GM23338 (cell line): ENCODE measurements around the gene ABCB8. TPM values are rescaled to one million over a fixed set of nuclear protein-coding genes. Genes with fewer than 3 reads are reported as not detected.

ENCODE experiments used
- ATAC-seq: fragments of 200-7000 bp; cut with Tn5 transposase; 3 replicates; pipeline ENCODE4 v1.9.1; 2020
- DNase-seq: peaks from one replicate; pipeline ENCODE4 v3.0.0-alpha.2; 2015; ENCODE audit warnings: low spot score
- H2AFZ ChIP-seq: fragments of 200-600 bp; sonication (generic); 2 replicates; pipeline ENCODE4 v1.8.0; 2016; ENCODE audit warnings: antibody characterized with exemption, mild to moderate bottlenecking, moderate library complexity
- H3F3A ChIP-seq: fragments of 200-600 bp; sonication (generic); replicated peaks from 2 replicates; pipeline ENCODE4 v1.8.0; 2017; ENCODE audit warnings: antibody characterized with exemption, mixed run types, low read depth
- H3K27ac ChIP-seq: fragments of 200-600 bp; sonication (generic); 2 replicates; pipeline ENCODE4 v1.6.1; 2016; ENCODE audit warnings: low read depth
- H3K27me3 ChIP-seq: fragments of 200-600 bp; sonication (generic); 2 replicates; pipeline ENCODE4 v1.8.0; 2016; ENCODE audit warnings: mild to moderate bottlenecking, mixed run types, moderate library complexity; ENCODE audit not compliant: insufficient read depth
- H3K36me3 ChIP-seq: fragments of 200-600 bp; sonication (generic); 2 replicates; pipeline ENCODE4 v1.8.0; 2016; ENCODE audit warnings: mild to moderate bottlenecking; ENCODE audit not compliant: insufficient read depth
- H3K4me1 ChIP-seq: fragments of 200-600 bp; sonication (generic); 2 replicates; pipeline ENCODE4 v1.8.0; 2016; ENCODE audit warnings: mild to moderate bottlenecking, moderate library complexity; ENCODE audit not compliant: insufficient read depth
- H3K4me2 ChIP-seq: fragments of 200-600 bp; sonication (generic); 2 replicates; pipeline ENCODE4 v1.7.1; 2017; ENCODE audit warnings: mixed run types
- H3K4me3 ChIP-seq: fragments of 200-600 bp; sonication (generic); 2 replicates; pipeline ENCODE4 v1.6.1; 2016; ENCODE audit warnings: mixed run types
- H3K79me2 ChIP-seq: fragments of 200-600 bp; sonication (generic); replicated peaks from 2 replicates; pipeline ENCODE4 v1.8.0; 2017; ENCODE audit warnings: mild to moderate bottlenecking; ENCODE audit not compliant: insufficient read depth
- H3K9me2 ChIP-seq: fragments of 200-600 bp; sonication (generic); 2 replicates; pipeline ENCODE4 v1.8.0; 2017; ENCODE audit not compliant: insufficient read depth
- H4K20me1 ChIP-seq: fragments of 200-600 bp; sonication (generic); replicated peaks from 2 replicates; pipeline ENCODE4 v1.8.0; 2017; ENCODE audit warnings: mild to moderate bottlenecking; ENCODE audit not compliant: insufficient read depth
- H3K27ac Mint-ChIP-seq: 2 replicates; pipeline ENCODE4 v1.8.0; 2020; ENCODE audit warnings: inconsistent platforms, mild to moderate bottlenecking, moderate library complexity, mixed read lengths
- H3K27me3 Mint-ChIP-seq: 3 replicates; pipeline ENCODE4 v1.8.0; 2022; ENCODE audit warnings: low read depth, mild to moderate bottlenecking, moderate library complexity, mixed read lengths, inconsistent platforms; ENCODE audit not compliant: insufficient read depth, poor library complexity
- H3K36me3 Mint-ChIP-seq: 3 replicates; pipeline ENCODE4 v1.8.0; 2021; ENCODE audit warnings: low read depth, mild to moderate bottlenecking, inconsistent platforms, moderate library complexity, mixed read lengths
- H3K4me1 Mint-ChIP-seq: 3 replicates; pipeline ENCODE4 v1.8.0; 2020; ENCODE audit warnings: mild to moderate bottlenecking, inconsistent platforms, mixed read lengths
- H3K4me3 Mint-ChIP-seq: 3 replicates; pipeline ENCODE4 v1.8.0; 2021; ENCODE audit warnings: moderate library complexity, mild to moderate bottlenecking, inconsistent platforms, mixed read lengths
- H3K9me3 Mint-ChIP-seq: 3 replicates; pipeline ENCODE4 v1.8.0; 2020; ENCODE audit warnings: moderate library complexity, mild to moderate bottlenecking, inconsistent platforms, mixed read lengths
- CREB1 ChIP-seq: fragments of 250-450 bp; sonication (Bioruptor Pico); IDR thresholded peaks from 2 replicates; pipeline ENCODE4 v1.5.0; 2020; ENCODE audit warnings: low read depth, mild to moderate bottlenecking, moderate library complexity
- CTCF ChIP-seq, 2 experiments: fragments of 200-600 bp in 1 of 2; sonication (generic) in 1 of 2; conservative IDR thresholded peaks; 2 replicates each; pipeline versions ENCODE4 v1.5.1 to v1.6.1; 2016 to 2017; ENCODE audit warnings: antibody characterized with exemption in 2 of 2, low read depth in 2 of 2, mild to moderate bottlenecking in 2 of 2, moderate library complexity in 1 of 2
- ETS1 ChIP-seq: IDR thresholded peaks from 2 replicates; pipeline ENCODE4 v1.6.1; 2016; ENCODE audit warnings: antibody characterized with exemption
- EZH2 ChIP-seq: fragments of 200-600 bp; sonication (generic); IDR thresholded peaks from one replicate; pipeline ENCODE4 v1.8.0; 2017; ENCODE audit warnings: antibody characterized with exemption, mild to moderate bottlenecking, low read depth; ENCODE audit not compliant: unreplicated experiment
- EZH2phosphoT487 ChIP-seq: fragments of 200-600 bp; sonication (generic); IDR thresholded peaks from one replicate; pipeline ENCODE4 v1.8.1; 2018; ENCODE audit warnings: antibody characterized with exemption; ENCODE audit not compliant: unreplicated experiment
- JUNB ChIP-seq: IDR thresholded peaks from one replicate; pipeline ENCODE4 v1.6.1; 2016; ENCODE audit warnings: antibody characterized with exemption; ENCODE audit not compliant: unreplicated experiment
- STAT1 ChIP-seq: IDR thresholded peaks from one replicate; pipeline ENCODE4 v1.6.1; 2016; ENCODE audit warnings: antibody characterized with exemption; ENCODE audit not compliant: unreplicated experiment
- ZNF114 ChIP-seq: fragments of 250-450 bp; sonication (Bioruptor Pico); IDR thresholded peaks from 2 replicates; pipeline ENCODE4 v1.5.0; 2020; ENCODE audit warnings: mild to moderate bottlenecking, moderate library complexity
- ZNF462 ChIP-seq: fragments of 250-450 bp; sonication (Bioruptor Pico); IDR thresholded peaks from 2 replicates; pipeline ENCODE4 v1.5.0; 2020; ENCODE audit warnings: mild to moderate bottlenecking, moderate library complexity
- polyA plus RNA-seq: library from polyadenylated mRNA; unstranded; fragments of >200 nt; fragmentation: Nextera tagmentation; extraction: Ambion mirVana; gene quantifications from 2 replicates; pipeline ENCODE4 v1.2.1, GENCODE V29; 2016
- total RNA-seq: library from RNA; depleted of rRNA; stranded (reverse); fragments of >200 nt; shearing (Covaris generic); gene quantifications from 2 replicates; pipeline ENCODE4 v1.2.3, GENCODE V29; 2014

The ABCB8 gene
- total and polyA plus RNA-seq, 2 experiments from 2014 or later, result 11.4 to 27.1 TPM

GRCh38 chr7:151012911-151013347 lies 15.3 kb upstream of the ABCB8 start:
- peak overlapping the region; percentile 88 for H3K4me2 ChIP-seq
- peaks cover 42% of the 10 kb centered on the region for H3K27me3 Mint-ChIP-seq
- H3K4me1 ChIP-seq, result peaks cover 24% of the 10 kb centered on the region
- H3K27ac ChIP-seq, result no peak overlapping the region
- DNase-seq, result peak; percentile 88
- peak overlapping the region; percentile 75 for H3K4me3 ChIP-seq
- no peaks in the 10 kb centered on the region for H4K20me1 ChIP-seq
- peaks cover 43% of the 10 kb centered on the region for H3K4me1 Mint-ChIP-seq
- H2AFZ ChIP-seq, result peak overlapping the region; percentile 92
- H3K36me3 ChIP-seq, result no peaks in the 10 kb centered on the region
- peaks cover 7% of the 10 kb centered on the region; the same call in 1 of the 3 replicates for H3K36me3 Mint-ChIP-seq
- H3K9me3 Mint-ChIP-seq, result no peaks in the 10 kb centered on the region; the same call in 2 of the 3 replicates
- H3K9me2 ChIP-seq, result no peaks in the 10 kb centered on the region
- 0 out of 2 replicates have a peak, but pooled peaks cover 12% of the 10 kb centered on the region for H3F3A ChIP-seq
- no peak overlapping the region for H3K27ac Mint-ChIP-seq
- H3K27me3 ChIP-seq, result peaks cover 28% of the 10 kb centered on the region
- no peaks in the 10 kb centered on the region for H3K79me2 ChIP-seq
- peak; percentile 46 for ATAC-seq
- peak overlapping the region; percentile 56 for H3K4me3 Mint-ChIP-seq
- TF ChIP-seq CTCF (conservative IDR thresholded peaks at IDR 0.05; ENCODE audit: low read depth in 2 of 2) (peak; percentile 66 to 73), JUNB (no peak)

GRCh38 chr7:151013356-151013732 lies 14.9 kb upstream of the ABCB8 start:
- peaks cover 40% of the 10 kb centered on the region for H3K4me1 Mint-ChIP-seq
- peak; percentile 16 for ATAC-seq
- H3K9me3 Mint-ChIP-seq, result no peaks in the 10 kb centered on the region; the same call in 2 of the 3 replicates
- Histone ChIP-seq H3K4me3 (peak overlapping the region; percentile 75), H3K4me1 (peaks cover 20% of the 10 kb centered on the region), H3K9me2 (no peaks in the 10 kb centered on the region), H3K27me3 (peaks cover 33% of the 10 kb centered on the region), H3K27ac (no peak overlapping the region), H2AFZ (peak overlapping the region; percentile 92), H3F3A (0 out of 2 replicates have a peak, but pooled peaks cover 9% of the 10 kb centered on the region), H3K36me3 (no peaks in the 10 kb centered on the region), H4K20me1 (no peaks in the 10 kb centered on the region), H3K4me2 (peak overlapping the region; percentile 88), H3K79me2 (no peaks in the 10 kb centered on the region)
- no peak for DNase-seq
- no peak overlapping the region for H3K27ac Mint-ChIP-seq
- peak overlapping the region; percentile 77 for H3K4me3 Mint-ChIP-seq
- H3K36me3 Mint-ChIP-seq, result peaks cover 7% of the 10 kb centered on the region; the same call in 2 of the 3 replicates
- H3K27me3 Mint-ChIP-seq, result peaks cover 46% of the 10 kb centered on the region
- TF ChIP-seq ETS1, result no peak
- no peak for TF ChIP-seq ZNF114
- TF ChIP-seq EZH2, result no peak
- no peak for TF ChIP-seq JUNB
- TF ChIP-seq EZH2phosphoT487, result no peak
- TF ChIP-seq CTCF (conservative IDR thresholded peaks at IDR 0.05; ENCODE audit: low read depth in 2 of 2), result no peak
- no peak for TF ChIP-seq STAT1
- no peak for TF ChIP-seq ZNF462
- TF ChIP-seq CREB1, result no peak
